Large intestine (tissue), 3 donors: ENCODE data around the gene STXBP6. TPM values are rescaled to one million over a fixed set of nuclear protein-coding genes. Genes with fewer than 3 reads are reported as not detected.
"Not testable (repeated sequence)": the region's sequence is repeated elsewhere in the genome, so short reads cannot be mapped to it uniquely, and the experiment has no call there.

Source experiments
- DNase-seq, 2 donors: peaks; one replicate each; pipeline versions ENCODE4 v3.0.0 to v3.0.0-alpha.2; 2013
- H3K27ac ChIP-seq: one replicate; pipeline ENCODE4 v1.5.1; 2013; ENCODE audit warnings: low read length
- H3K27me3 ChIP-seq: 2 replicates; pipeline ENCODE4 v1.6.1; 2013; ENCODE audit warnings: low read length; ENCODE audit not compliant: control insufficient read depth, insufficient read depth
- H3K36me3 ChIP-seq: 2 replicates; pipeline ENCODE4 v1.6.1; 2013; ENCODE audit warnings: low read length; ENCODE audit not compliant: control insufficient read depth, insufficient read depth
- H3K4me1 ChIP-seq: one replicate; pipeline ENCODE4 v1.6.1; 2013; ENCODE audit warnings: low read length; ENCODE audit not compliant: control insufficient read depth, insufficient read depth
- H3K4me3 ChIP-seq: one replicate; pipeline ENCODE4 v1.5.1; 2013; ENCODE audit warnings: low read length
- H3K9me3 ChIP-seq: one replicate; pipeline ENCODE4 v1.6.1; 2013; ENCODE audit warnings: mild to moderate bottlenecking, low read depth, low read length, moderate library complexity; ENCODE audit not compliant: control insufficient read depth
- WGBS: methylation state at CpG from one replicate; pipeline ENCODE4 v1.1.5; 2013; ENCODE audit warnings: low lambda C conversion rate; ENCODE audit not compliant: insufficient coverage; 5-methylcytosine and 5-hydroxymethylcytosine counted together
- polyA plus RNA-seq: library from polyadenylated mRNA; unstranded; fragments of 120-200 nt; gene quantifications from one replicate; pipeline ENCODE4 v1.2.1, GENCODE V29; 2013

STXBP6 gene
- polyA plus RNA-seq, 1 donor, result 27.8 TPM

DNA sequence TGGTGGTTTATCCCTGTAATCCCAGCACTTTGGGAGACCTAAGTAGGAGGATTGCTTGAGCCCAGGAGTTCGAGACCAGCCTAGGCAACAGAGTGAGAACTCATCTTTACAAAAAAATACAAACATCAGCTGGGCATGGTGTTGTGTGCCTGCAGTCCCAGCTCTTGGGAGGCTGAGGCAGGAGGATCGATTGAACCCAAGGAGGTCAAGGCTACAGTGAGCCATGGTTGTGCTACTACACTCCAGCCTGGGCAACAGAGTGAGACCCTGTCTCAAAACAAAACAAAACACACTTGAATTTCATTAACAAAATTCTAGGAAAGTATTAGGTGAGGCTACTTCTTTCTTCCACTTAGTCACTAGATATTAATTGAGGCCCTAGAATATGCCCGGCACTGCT lies 77.1 kb downstream of the STXBP6 start:
- Histone ChIP-seq H3K4me3 (no peak overlapping the region), H3K27me3 (no peaks in the 10 kb centered on the region), H3K9me3 (peaks cover 2% of the 10 kb centered on the region), H3K36me3 (no peaks in the 10 kb centered on the region), H3K4me1 (peaks cover 25% of the 10 kb centered on the region), H3K27ac (no peak overlapping the region)
- no peak for DNase-seq
- no CpG with 5 or more reads among the region's 3 CpGs for WGBS

DNA sequence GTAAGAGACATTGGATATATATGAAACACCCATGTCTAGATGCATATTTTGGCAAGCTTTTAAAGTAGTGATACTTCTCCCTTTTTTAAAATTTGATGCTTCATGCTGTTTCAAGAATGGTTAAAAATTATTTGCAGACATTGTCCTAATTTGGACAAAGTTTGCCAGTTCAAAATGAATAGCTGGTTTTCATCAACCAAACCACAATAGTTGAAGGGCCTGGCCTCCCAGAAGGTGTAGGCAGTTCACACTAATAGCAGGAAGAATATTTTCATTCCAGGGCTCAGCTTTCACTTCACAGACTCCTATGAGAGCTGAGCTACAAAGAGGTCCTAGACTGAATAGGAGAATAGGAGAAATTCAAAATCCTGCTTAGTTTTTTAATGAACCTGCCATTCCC lies 78.7 kb downstream of the STXBP6 start:
- Histone ChIP-seq H3K4me3 (no peak overlapping the region), H3K36me3 (no peaks in the 10 kb centered on the region), H3K9me3 (no peaks in the 10 kb centered on the region), H3K27me3 (no peaks in the 10 kb centered on the region), H3K4me1 (peaks cover 29% of the 10 kb centered on the region), H3K27ac (no peak overlapping the region)
- no peak for DNase-seq

DNA sequence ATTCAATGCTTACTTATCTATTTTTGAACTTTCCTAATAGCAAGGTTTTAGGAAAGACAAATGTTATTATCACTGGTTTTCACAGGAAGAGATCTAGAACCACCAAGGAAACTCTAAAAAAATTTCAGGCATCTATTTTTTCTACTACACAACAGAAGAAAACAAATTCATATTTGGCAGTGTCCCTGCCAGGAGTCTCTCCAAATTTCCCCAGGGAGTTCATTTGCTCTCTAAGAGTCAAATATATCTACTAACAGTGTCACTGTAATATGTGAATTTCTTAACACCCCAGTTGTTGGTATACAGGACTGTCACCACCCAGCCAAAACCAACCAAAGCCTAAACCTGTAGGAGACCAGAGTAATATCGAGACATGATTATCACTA lies 83.4 kb downstream of the STXBP6 start:
- peak overlapping the region; percentile 61 for H3K27ac ChIP-seq
- no peaks in the 10 kb centered on the region for H3K36me3 ChIP-seq
- no peaks in the 10 kb centered on the region for H3K9me3 ChIP-seq
- H3K4me3 ChIP-seq, result no peak overlapping the region
- no peak for DNase-seq
- no peaks in the 10 kb centered on the region for H3K27me3 ChIP-seq
- WGBS, result no CpG with 5 or more reads among the region's 1 CpG
- H3K4me1 ChIP-seq, result peaks cover 40% of the 10 kb centered on the region

DNA sequence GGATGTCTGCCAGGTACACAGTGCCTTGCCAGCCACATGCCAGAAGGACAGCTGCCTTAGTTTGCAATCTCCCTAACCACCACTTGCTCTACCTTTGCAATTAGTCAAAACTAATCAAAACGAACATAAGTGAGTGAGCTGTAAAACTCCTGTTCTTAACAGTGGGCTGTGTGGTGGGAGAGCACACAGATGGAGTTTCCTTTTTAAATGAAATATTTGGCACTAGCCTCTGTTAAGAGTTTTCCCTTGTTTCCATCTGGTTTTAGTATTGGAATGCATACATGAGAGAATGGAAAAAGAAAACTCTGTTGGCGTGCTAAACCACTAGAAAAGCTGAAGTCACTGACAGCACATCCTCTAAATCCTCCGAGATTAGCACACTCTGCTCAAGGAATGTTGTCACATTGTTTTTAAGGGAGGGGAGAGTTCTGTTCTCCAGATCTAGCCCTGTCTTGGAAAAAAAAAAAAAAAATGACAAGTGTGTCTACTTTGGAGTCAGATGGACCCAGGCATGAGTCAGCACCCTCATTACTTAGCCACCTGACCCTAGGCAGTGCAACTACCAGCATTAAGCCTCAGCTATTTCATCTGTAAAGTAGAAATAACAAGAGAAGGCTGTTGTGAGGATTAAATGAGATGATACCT lies 83.9 kb downstream of the STXBP6 start:
- DNase-seq, result peak; percentile 72 to 85
- Histone ChIP-seq H3K36me3 (no peaks in the 10 kb centered on the region), H3K4me3 (no peak overlapping the region), H3K4me1 (peaks cover 37% of the 10 kb centered on the region), H3K27ac (peak overlapping the region; percentile 61), H3K9me3 (no peaks in the 10 kb centered on the region), H3K27me3 (no peaks in the 10 kb centered on the region)
- WGBS, result 60% methylated on average over 1 of the region's 3 CpGs

DNA sequence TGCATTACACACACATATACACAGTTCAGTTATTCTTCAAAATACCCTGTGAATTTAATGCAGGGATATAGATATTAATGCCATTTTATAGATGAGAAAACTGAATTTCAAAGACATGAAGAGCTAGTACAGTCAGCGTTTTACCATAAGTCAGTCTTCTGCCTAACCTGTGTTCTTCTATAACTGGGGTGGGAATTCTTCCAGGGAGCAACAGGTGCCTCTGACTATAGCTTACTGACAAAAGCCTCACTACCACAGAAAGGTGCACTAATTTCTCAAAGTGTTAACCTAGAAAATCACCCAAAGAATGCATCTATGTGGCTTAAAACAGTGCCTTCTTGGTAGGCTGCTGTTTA lies 84.4 kb downstream of the STXBP6 start:
- Histone ChIP-seq H3K36me3 (no peaks in the 10 kb centered on the region), H3K4me1 (peaks cover 42% of the 10 kb centered on the region), H3K27ac (peak overlapping the region; percentile 61), H3K4me3 (no peak overlapping the region), H3K27me3 (no peaks in the 10 kb centered on the region), H3K9me3 (no peaks in the 10 kb centered on the region)
- no peak for DNase-seq
- no CpG with 5 or more reads among the region's 1 CpG for WGBS

DNA sequence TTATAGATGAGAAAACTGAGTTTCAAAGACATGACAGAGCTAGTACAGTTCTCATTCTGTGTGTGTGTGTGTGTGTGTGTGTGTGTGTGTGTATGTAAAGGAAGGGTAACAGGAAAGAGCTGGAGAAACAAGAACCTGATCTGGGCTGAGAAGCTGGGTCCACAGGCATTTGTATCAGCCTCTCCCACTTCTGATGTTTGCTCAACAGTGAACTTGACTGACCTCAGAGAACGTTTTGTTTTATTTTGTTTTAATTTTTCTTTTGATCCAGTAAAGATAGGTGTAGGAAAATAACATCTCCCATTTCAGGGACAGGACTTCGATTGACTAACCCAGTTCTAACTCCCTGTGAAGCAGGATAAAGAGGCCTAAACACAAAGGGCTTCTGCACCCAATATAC lies 85.4 kb downstream of the STXBP6 start:
- no peak overlapping the region for H3K4me3 ChIP-seq
- H3K36me3 ChIP-seq, result no peaks in the 10 kb centered on the region
- no CpG with 5 or more reads among the region's 2 CpGs for WGBS
- DNase-seq, result no peak
- peaks cover 48% of the 10 kb centered on the region for H3K4me1 ChIP-seq
- no peaks in the 10 kb centered on the region for H3K27me3 ChIP-seq
- no peak overlapping the region for H3K27ac ChIP-seq
- no peaks in the 10 kb centered on the region for H3K9me3 ChIP-seq

DNA sequence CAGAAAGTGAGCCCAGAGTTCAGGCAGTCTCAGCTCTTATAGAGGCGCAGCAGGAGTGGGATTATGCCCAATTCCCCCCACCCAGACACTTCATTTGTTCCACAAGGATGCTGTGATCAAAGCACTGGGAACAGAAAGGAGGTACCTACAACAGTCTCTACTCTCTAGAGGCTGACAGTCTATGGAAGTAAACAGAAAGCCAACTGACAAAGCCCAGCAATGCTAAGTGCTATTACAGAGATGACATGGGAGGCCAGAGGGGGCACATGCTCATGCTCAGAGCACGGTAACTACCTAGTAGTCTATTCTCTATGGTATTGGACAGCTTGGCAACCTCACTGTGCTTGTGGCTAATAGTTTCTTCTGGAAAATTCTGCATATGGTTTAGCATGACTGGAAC lies 85.9 kb downstream of the STXBP6 start:
- DNase-seq, result no peak
- Histone ChIP-seq H3K27me3 (no peaks in the 10 kb centered on the region), H3K36me3 (no peaks in the 10 kb centered on the region), H3K4me1 (peaks cover 53% of the 10 kb centered on the region), H3K27ac (no peak overlapping the region), H3K9me3 (no peaks in the 10 kb centered on the region), H3K4me3 (no peak overlapping the region)
- WGBS, result no CpG with 5 or more reads among the region's 2 CpGs

DNA sequence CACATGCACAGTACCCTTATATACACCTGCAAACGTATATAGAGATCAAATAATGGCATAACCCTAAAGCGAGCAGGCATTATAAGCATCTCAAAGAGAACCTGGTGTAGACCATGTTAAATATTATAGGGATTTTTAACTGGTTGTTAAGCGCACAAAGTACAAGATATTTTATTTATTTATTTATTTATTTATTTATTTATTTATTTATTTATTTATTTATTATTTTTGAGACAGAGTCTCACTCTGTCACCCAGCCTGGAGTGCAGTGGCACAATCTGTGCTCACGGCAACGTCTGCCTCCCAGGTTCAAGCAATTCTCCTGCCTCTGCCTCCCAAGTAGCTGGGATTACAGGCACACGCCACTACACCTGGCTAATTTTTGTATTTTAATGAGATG lies 87.8 kb downstream of the STXBP6 start:
- not testable (repeated sequence) for H3K4me3 ChIP-seq, DNase-seq, H3K27me3 ChIP-seq, H3K9me3 ChIP-seq, H3K27ac ChIP-seq, H3K36me3 ChIP-seq
- H3K4me1 ChIP-seq, result peaks cover 47% of the 10 kb centered on the region
- 100% methylated on average over 1 of the region's 6 CpGs for WGBS

DNA sequence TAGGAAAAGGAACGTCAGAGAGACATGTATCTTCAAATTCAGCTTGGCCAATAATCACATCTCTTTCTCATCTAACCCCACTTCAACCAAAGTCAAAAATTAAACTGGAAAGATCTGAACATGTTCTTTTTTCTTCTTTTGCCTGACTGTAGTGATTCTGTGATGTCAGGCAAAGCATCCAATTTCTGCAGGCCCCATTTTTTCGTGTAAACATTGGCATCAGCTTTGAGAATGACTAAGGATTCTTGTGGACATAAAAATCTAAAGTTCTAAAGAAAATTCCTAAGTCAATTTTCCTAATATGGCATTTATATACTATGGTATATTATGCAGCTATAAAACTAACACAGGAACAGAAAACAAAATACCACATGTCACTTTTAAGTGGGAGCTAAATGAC lies 89.1 kb downstream of the STXBP6 start:
- Histone ChIP-seq H3K27ac (peak overlapping the region; percentile 64), H3K4me3 (no peak overlapping the region), H3K9me3 (no peaks in the 10 kb centered on the region), H3K27me3 (no peaks in the 10 kb centered on the region), H3K36me3 (no peaks in the 10 kb centered on the region), H3K4me1 (peaks cover 34% of the 10 kb centered on the region)
- WGBS, result no CpG with 5 or more reads among the region's 2 CpGs
- no peak for DNase-seq

DNA sequence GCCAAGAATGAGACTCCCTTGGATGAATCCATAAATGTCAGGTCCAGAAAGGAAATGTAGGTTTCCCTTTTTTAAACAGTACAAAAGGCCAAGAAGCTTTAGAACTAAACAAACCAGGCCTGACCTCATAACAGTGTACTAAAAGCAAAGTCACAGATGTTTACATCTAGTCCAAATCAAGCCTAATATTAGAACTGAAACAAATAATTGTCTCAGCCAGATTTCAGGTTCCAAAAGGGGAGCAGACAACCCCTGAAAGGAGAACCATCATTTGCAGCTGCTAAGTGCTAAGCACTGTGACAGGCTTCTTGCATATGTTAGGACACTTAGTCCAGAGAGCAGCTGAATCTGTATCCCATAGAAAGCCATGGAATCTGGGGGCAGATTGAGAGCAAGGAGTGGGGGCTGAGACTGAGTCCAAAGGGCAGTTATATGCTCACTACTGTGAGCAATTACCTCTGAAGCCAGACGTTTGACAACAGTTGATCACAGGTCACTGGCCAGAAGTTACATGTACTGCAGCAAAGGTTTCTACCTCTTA lies 90.1 kb downstream of the STXBP6 start:
- Histone ChIP-seq H3K27ac (peak overlapping the region; percentile 64), H3K9me3 (no peaks in the 10 kb centered on the region), H3K36me3 (no peaks in the 10 kb centered on the region), H3K4me1 (peaks cover 32% of the 10 kb centered on the region), H3K4me3 (no peak overlapping the region), H3K27me3 (no peaks in the 10 kb centered on the region)
- peak; percentile 88 to 94 for DNase-seq
- WGBS, result no CpG with 5 or more reads among the region's 1 CpG

DNA sequence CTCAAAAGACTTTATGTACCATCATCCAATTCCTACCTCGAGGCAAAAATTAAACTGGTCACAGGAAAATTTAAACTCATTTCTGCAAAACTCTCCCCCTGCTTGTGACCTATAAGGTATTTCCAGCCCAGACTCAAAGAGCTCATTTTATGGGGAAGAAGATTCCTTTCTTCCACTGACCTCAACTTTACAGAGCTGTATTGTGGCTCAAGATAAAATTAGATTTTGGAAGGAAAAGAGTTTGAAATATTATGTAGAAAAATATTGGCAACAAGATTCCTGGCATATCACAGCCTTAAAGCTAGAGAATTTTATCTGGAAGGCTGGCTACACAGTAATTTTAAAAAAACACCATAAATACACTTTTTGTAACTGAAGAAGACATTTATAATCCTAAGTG lies 91.7 kb downstream of the STXBP6 start:
- H3K9me3 ChIP-seq, result no peaks in the 10 kb centered on the region
- H3K27ac ChIP-seq, result peak overlapping the region; percentile 64
- H3K4me3 ChIP-seq, result no peak overlapping the region
- no peak for DNase-seq
- H3K36me3 ChIP-seq, result no peaks in the 10 kb centered on the region
- H3K27me3 ChIP-seq, result no peaks in the 10 kb centered on the region
- H3K4me1 ChIP-seq, result peaks cover 26% of the 10 kb centered on the region
- whole genome bisulfite sequencing, result no CpG with 5 or more reads among the region's 1 CpG
